HEK293T (cell line): Measurements from ENCODE around the gene LRRC10B.

ENCODE experiments used
- ARNT ChIP-seq: fragments of 450-650 bp; IDR thresholded peaks from 2 replicates; pipeline ENCODE4 v1.6.1; 2017; ENCODE audit warnings: mild to moderate bottlenecking
- FOXA1 ChIP-seq: fragments of 450-650 bp; IDR thresholded peaks from 2 replicates; pipeline ENCODE4 v1.6.1; 2016; ENCODE audit warnings: mild to moderate bottlenecking
- FOXM1 ChIP-seq: fragments of 450-650 bp; IDR thresholded peaks from 2 replicates; pipeline ENCODE4 v1.6.1; 2017; ENCODE audit warnings: mild to moderate bottlenecking, borderline replicate concordance
- LEF1 ChIP-seq: fragments of 450-650 bp; IDR thresholded peaks from 2 replicates; pipeline ENCODE4 v1.6.1; 2017; ENCODE audit warnings: mild to moderate bottlenecking, borderline replicate concordance
- NFRKB ChIP-seq: fragments of 450-650 bp; IDR thresholded peaks from 2 replicates; pipeline ENCODE4 v1.6.1; 2016; ENCODE audit warnings: mild to moderate bottlenecking, moderate library complexity
- SP1 ChIP-seq: fragments of 450-650 bp; IDR thresholded peaks from 2 replicates; pipeline ENCODE4 v1.6.1; 2017

DNA sequence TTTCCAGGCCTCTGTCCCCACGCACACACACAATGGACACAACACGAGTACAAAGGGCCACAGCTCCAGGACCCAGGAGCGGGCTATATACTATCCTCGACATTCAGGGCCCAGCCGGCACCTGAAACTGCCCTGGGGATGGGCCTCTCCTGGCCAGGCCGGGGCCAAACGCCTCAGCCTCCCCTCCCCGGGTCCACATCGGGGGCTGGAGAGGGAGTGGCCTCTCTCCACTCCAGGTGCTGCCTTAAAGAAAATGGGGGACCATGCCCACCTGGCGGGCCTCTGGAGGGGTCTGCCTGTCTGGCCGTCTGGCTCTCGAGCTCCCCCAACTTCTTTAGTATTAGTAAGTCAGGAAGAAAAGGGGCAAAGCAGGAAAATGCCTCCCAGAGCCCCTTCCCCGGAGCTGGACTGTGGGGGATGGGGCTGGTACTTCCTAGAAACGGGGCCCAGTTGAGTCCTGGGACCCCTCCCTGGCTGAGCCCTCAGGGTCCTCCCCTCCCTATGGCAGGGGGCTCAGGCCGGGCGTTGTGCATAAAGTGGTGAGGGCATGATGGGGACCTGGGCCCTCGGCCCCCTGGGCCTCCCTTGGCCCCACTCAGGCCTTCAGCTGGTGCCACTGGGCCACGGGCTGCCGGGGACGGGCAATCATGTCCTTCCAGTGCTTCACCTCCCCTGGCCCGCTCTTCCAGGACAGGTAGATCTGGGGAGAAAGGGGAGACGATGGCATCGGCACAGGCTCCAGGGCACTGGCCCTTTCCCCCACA is 9.7 kb downstream of the LRRC10B start:
- TF ChIP-seq ARNT (no peak), FOXM1 (no peak), FOXA1 (no peak), NFRKB (no peak), SP1 (no peak), LEF1 (no peak)
